RWPE1 (cell line): ENCODE measurements around the gene TAS1R1.

Source experiments
- CTCF ChIA-PET: fragments of 350-600 bp; sonication (Branson Sonifier 250); formaldehyde crosslinking; extraction: SDS; loops from one replicate; lab custom pipeline; 2021; lab: Yijun Ruan, JAX
- POLR2A ChIA-PET: fragments of 400-600 bp; formaldehyde crosslinking; extraction: SDS; loops from one replicate; lab custom pipeline; 2020; ENCODE audit warnings: antibody characterized with exemption; ENCODE audit not compliant: low non-redundant PET; lab: Yijun Ruan, JAX
- DNase-seq: peaks from one replicate; pipeline ENCODE4 v3.0.0; 2012; ENCODE audit warnings: low spot score
- H3K27ac ChIP-seq: fragments of 450-650 bp; 2 replicates; pipeline ENCODE4 v1.5.1; 2017
- CTCF ChIP-seq: fragments of 450-650 bp; conservative IDR thresholded peaks from 2 replicates; pipeline ENCODE4 v1.5.1; 2017; ENCODE audit warnings: low read depth, mild to moderate bottlenecking

Gene TAS1R1

DNA sequence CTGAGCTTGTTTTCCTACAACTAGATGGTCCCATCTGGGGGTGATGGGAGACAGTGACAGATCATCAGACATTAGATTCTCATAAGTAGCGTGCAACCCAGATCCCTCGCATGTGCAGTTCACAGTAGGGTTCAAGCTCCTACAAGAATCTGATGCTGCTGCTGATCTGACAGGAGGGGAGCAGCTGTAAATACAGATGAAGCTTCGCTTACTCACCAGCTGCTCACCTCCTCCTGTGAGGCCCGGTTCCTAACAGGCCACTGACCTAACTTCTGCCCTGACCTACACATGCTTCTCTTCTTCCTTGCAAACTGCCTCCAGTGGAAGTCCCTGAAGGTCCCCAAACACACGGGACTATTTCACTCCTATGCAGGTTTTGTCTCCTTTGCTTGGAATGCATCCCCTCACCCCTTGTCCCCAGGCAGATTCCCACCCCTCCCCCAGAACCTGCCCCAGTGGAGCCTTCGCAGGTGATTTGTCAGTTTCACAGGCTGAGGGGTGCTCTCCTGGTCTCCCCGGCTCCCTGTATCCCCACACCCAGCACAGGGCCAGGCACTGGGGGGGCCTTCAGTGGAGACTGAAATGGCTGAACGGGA is 19.0 kb downstream of the TAS1R1 start:
- no peak for DNase-seq
- CTCF ChIA-PET: interaction anchor here (0.6 kb wide), 1 partner anchor 127 kb away, joined by 3 read pairs; the partner anchor contains the start of gene DNAJC11
- no peak for TF ChIP-seq CTCF
- POLR2A ChIA-PET: no interaction called here
- H3K27ac ChIP-seq: no peak overlapping the region

GRCh38 chr1:6574818-6575217 is 19.7 kb downstream of the TAS1R1 start:
- DNase-seq: no peak
- no peak overlapping the region for H3K27ac ChIP-seq
- ChIA-PET POLR2A (no interaction called here), CTCF (no interaction called here)
- no peak for TF ChIP-seq CTCF

DNA sequence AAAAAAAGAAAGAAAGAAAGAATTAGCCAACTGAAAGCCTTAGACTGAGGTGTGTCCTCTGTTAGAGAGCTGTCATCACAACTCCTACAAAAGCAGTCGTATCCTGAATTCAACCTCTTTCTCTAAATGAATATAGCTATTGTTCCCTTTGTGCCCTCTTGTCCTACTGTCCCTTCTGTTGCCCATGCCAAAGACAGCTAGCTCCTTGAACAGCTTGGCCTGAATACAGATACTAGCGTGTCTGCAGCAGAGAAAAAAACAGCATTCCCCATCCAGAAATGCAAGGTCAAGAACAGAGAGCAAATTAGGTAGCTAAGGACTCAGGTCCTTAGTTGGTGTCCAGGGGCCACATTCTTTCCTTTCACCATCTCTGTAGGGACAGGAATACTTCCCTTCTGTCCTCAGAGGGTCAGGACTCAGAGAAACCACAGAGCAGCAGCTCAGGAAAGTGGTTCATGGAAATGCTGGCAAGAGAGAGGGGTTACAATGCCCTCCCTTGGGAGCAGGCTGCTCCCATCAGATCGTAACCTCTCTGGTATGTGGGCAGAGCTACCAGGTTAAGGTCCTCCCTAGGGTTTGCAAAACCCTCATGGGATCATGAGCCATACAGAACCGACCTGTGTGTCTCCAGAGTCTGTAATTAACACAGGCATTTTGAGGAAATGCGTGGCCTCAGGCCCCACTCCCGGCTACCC is 22.9 kb downstream of the TAS1R1 start:
- TF ChIP-seq CTCF: no peak
- POLR2A ChIA-PET: no interaction called here
- no peak overlapping the region for H3K27ac ChIP-seq
- CTCF ChIA-PET: interaction anchor here (2.2 kb wide), 1 partner anchor 23 kb away, joined by 8 read pairs; the partner anchor contains the start of genes NOL9 and TAS1R1
- no peak for DNase-seq

- no peak for DNase-seq
- POLR2A ChIA-PET: no interaction called here
- peak overlapping the region; percentile 92 for H3K27ac ChIP-seq
- TF ChIP-seq CTCF: no peak
- CTCF ChIA-PET: interaction anchor here (2.2 kb wide), 1 partner anchor 24 kb away, joined by 8 read pairs; the partner anchor contains the start of genes NOL9 and TAS1R1
These were observed 23.7 kb downstream of the TAS1R1 start for GRCh38 chr1:6578624-6579373.

DNA sequence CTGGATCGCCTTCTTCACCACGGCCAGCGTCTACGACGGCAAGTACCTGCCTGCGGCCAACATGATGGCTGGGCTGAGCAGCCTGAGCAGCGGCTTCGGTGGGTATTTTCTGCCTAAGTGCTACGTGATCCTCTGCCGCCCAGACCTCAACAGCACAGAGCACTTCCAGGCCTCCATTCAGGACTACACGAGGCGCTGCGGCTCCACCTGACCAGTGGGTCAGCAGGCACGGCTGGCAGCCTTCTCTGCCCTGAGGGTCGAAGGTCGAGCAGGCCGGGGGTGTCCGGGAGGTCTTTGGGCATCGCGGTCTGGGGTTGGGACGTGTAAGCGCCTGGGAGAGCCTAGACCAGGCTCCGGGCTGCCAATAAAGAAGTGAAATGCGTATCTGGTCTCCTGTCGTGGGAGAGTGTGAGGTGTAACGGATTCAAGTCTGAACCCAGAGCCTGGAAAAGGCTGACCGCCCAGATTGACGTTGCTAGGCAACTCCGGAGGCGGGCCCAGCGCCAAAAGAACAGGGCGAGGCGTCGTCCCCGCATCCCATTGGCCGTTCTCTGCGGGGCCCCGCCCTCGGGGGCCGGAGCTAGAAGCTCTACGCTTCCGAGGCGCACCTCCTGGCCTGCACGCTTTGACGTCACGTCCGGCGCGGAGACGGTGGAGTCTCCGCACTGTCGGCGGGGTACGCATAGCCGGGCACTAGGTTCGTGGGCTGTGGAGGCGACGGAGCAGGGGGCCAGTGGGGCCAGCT is 24.4 kb downstream of the TAS1R1 start, which contains the start of gene ZBTB48:
TSS of gene ZBTB48 (plus strand) at position 621 of the 745 bp plus-strand sequence. CDS start 616 bp downstream, outside the sequence.
- H3K27ac ChIP-seq: peak within 1 kb of the TSS; percentile 92
- CTCF ChIA-PET: no interaction called here
- TF ChIP-seq CTCF: no peak
- POLR2A ChIA-PET: interaction anchor here (0.5 to 1.6 kb wide), 4 partner anchors 21 to 163 kb away, joined by 3 to 8 read pairs (median 3); partner anchors contain the start of gene NOL9
- peak; percentile 99 for DNase-seq
